Effector CD8-positive, alpha-beta T cell (primary cell): ENCODE data around the gene DUS4L.

Experiments used
- DNase-seq: peaks from one replicate; lab custom pipeline; 2025; lab: John Stamatoyannopoulos, UW

DUS4L gene

GRCh38 chr7:107615910-107616680 is 52.3 kb downstream of the DUS4L start:
- no peak for DNase-seq

DNA sequence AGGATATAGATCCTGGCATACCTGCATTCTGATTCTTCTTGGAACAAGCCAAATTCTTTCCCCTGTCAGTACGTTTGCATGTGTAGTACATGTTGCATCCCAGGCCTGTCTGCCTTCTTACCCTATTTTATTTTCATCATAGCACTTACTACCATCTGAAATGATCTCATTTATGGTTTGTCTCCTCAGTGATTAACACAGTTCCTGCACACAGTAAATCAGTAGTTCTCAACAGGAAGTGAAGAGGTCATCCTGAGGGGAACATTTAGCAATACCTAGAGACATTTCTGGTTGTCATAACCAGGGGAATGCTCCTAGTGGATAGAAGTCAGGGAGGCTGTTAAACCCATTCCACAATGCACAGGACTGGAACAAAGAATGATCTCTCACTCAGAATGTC is 58.7 kb downstream of the DUS4L start:
- no peak for DNase-seq

- DNase-seq, result no peak
Observed at GRCh38 chr7:107622894-107623293, 59.1 kb downstream of the DUS4L start.

- DNase-seq, result no peak
Observed at GRCh38 chr7:107627002-107627401, 63.2 kb downstream of the DUS4L start.
